ENCODE results near the gene HMG20B. TPM values are rescaled to one million over a fixed set of nuclear protein-coding genes. Genes with fewer than 3 reads are reported as not detected.

HMG20B gene
- total RNA-seq: 100 to 1,000 TPM in 2 of 4 donors, 10 to 100 TPM in 2; 93.3 to 160 (median 105) TPM

DNA sequence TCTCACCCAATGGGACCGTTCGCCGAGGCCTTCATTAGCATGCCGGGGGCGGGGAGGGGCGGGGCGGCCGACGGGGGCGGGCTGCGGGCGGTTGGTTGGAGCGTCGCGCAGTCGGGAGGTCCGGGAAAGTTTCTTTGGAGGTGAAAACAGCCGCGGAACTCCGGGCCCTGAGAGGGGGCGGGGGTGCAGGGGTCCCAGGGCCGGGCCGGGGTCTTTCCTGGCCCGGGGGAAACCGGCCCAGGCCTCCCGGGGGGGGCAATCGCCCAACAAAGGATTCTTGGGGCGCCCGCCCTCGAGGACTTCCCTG, at the start of gene HMG20B:
HMG20B (plus strand) TSS at position 90 of the 307 bp plus-strand sequence. CDS start 366 bp downstream, outside the sequence.
- WGBS, 2 donors: 0% methylated on average over 1 of the region's 30 CpGs; no CpG with 5 or more reads in 1 of the 2 donors
- TF ChIP-seq POLR2A (IDR thresholded peaks at IDR 0.05): peak in 1 of 2 donors; percentile 32
- TF ChIP-seq, protein P1, sequence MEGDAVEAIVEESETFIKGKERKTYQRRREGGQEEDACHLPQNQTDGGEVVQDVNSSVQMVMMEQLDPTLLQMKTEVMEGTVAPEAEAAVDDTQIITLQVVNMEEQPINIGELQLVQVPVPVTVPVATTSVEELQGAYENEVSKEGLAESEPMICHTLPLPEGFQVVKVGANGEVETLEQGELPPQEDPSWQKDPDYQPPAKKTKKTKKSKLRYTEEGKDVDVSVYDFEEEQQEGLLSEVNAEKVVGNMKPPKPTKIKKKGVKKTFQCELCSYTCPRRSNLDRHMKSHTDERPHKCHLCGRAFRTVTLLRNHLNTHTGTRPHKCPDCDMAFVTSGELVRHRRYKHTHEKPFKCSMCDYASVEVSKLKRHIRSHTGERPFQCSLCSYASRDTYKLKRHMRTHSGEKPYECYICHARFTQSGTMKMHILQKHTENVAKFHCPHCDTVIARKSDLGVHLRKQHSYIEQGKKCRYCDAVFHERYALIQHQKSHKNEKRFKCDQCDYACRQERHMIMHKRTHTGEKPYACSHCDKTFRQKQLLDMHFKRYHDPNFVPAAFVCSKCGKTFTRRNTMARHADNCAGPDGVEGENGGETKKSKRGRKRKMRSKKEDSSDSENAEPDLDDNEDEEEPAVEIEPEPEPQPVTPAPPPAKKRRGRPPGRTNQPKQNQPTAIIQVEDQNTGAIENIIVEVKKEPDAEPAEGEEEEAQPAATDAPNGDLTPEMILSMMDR (IDR thresholded peaks at IDR 0.05): no peak
- peaks cover 19 to 20% of the 10 kb centered on the region in 2 donors for H3K4me1 ChIP-seq

DNA sequence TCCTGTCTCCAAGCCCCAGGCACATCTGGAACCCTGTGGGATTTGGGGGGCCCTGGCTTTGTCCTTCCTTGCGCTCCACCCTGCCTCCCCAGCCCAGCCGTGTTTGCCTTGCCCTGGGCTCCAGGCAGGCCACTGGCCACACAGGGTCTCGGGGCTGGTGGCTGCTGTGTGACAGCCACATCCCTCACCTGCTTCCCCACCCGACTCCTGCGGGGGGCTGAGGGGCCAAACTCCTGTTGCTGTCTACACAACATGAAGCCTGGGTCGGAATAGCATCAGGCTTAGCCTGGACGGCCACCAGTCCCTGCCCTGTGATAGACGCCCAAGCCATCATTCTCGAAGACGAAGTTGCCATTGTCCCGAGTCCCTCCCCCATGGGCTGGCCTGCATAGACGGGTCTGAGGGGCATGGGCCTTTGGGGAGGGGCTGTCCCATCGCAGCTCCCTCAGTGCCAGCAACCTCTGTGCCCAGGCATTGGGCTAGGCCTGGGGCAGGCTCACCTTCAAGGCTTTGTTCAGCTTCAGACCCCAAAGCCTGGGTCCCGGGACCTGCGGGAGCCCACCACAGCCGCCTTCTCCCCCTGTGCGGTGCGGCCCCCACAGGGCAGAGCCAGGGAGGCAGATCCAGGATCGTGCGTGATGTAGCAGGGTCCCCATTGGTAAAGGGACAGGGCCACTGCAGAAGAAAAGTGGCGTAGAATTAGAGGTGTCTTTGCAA, 49.2 kb upstream of the HMG20B start:
- TF ChIP-seq, protein P1 (IDR thresholded peaks at IDR 0.05): no peak
- no peak for TF ChIP-seq POLR2A (IDR thresholded peaks at IDR 0.05)
- 95 to 97% methylated on average over 11 to 18 of the region's 21 CpGs for WGBS, 2 donors
- Histone ChIP-seq H3K36me3 (peaks cover 35 to 40% of the 10 kb centered on the region in 2 donors), H3K4me3 (replicated peaks in 1 of 3) (no peak overlapping the region), H3K27me3 (no peaks in the 10 kb centered on the region), H3K9me3 (no peaks in the 10 kb centered on the region), H3K4me1 (peaks cover 0 to 5% of the 10 kb centered on the region in 2 donors), H3K27ac (no peak overlapping the region)
- intact Hi-C loops (cut with DNase I): no loop called here
- no peak for DNase-seq

More for the DNA sequence above, at the start of gene HMG20B:
- H3K27ac ChIP-seq: peak within 1 kb of the TSS in 2 of 3 donors; percentile 53 to 63
- no peaks in the 10 kb centered on the region for H3K36me3 ChIP-seq
- intact Hi-C loops (cut with DNase I): loop anchor here (2.0 to 5.0 kb wide), 2 partner anchors 16 to 54 kb away; partner anchors contain the start of genes CACTIN and MFSD12
- H3K27me3 ChIP-seq: no peaks in the 10 kb centered on the region
- DNase-seq: no peak
- H3K4me3 ChIP-seq (replicated peaks in 1 of 3): peak within 1 kb of the TSS; percentile 83 to 95 (median 85)
- H3K9me3 ChIP-seq: no peaks in the 10 kb centered on the region

DNA sequence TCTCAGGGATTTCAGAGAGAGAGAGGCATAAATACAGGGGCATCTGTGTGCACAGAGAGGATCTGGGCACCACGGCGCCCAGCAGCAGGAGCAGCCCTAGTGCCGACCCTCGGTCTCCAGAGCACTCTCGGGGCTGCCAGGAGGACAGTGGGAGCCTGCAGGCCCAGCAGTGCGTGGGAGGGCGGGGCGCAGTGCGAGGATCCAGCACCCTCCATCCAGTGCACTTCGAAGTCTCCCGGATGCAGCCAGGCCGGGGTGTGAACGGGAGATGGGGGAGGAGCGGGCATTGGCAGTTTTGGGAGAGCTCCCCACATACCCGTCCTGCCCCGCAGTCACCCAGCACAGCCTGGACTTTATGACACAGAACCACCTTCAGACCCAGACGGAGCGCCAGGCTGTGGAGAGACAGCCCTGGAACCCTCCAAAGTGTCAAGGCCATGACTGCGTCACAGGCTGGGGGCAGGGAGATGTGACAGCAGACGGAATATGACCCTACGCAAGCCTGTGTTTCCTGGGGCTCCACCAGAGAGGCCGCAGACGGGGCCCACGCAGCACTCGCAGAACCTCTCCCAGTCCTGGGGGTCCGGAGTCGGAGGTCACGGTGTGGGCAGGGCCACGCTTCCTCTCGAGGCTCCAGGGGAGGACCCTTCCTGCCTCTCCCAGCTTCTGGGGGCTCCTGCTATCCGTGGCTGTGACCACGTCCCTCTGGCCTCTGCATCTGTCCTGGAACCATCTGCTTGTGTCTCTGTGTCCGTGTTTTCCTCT, 48.5 kb upstream of the HMG20B start:
- Histone ChIP-seq H3K27ac (no peak overlapping the region), H3K27me3 (no peaks in the 10 kb centered on the region), H3K9me3 (no peaks in the 10 kb centered on the region), H3K4me3 (replicated peaks in 1 of 3) (no peak overlapping the region), H3K36me3 (peaks cover 35 to 40% of the 10 kb centered on the region in 2 donors), H3K4me1 (no peaks in the 10 kb centered on the region)
- WGBS, 2 donors: 94% methylated on average over 13 to 26 of the region's 33 CpGs
- intact Hi-C loops (cut with DNase I): no loop called here
- no peak for DNase-seq
- TF ChIP-seq, protein P1 (IDR thresholded peaks at IDR 0.05): no peak
- TF ChIP-seq POLR2A (IDR thresholded peaks at IDR 0.05): no peak

DNA sequence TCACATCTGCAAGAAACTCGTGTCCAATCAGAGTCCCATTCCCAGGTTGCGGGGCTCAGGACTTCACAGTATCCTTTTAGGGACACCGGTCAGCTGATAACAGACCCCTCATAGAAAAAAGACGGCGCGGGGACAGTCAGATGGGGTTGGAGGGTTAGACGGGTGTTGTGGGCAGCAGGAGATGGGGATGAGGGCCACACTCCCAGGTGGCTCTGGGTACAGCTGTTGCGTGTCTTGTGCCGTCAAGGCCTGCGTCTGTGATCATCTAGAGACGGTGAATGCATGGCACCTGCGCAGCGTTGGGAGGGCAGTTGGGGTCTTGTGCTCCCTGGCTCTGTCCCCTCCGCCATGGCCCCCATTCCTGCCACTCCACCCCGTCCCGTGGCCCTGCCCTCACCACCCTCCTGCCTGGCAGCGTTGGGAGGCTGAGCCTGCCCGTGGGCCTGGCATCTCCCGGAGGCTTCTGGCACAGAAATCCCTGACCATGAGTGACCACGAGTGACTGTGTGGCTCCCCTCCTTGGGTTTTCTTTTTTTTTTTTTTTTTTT, 47.8 kb upstream of the HMG20B start:
- Histone ChIP-seq H3K27ac (no peak overlapping the region), H3K4me3 (replicated peaks in 1 of 3) (no peak overlapping the region), H3K4me1 (no peaks in the 10 kb centered on the region), H3K27me3 (no peaks in the 10 kb centered on the region), H3K36me3 (peaks cover 35 to 40% of the 10 kb centered on the region in 2 donors), H3K9me3 (no peaks in the 10 kb centered on the region)
- no peak for DNase-seq
- WGBS, 2 donors: 90 to 92% methylated on average over 18 to 20 of the region's 20 CpGs
- TF ChIP-seq, protein P1 (IDR thresholded peaks at IDR 0.05): no peak
- no peak for TF ChIP-seq POLR2A (IDR thresholded peaks at IDR 0.05)
- intact Hi-C loops (cut with DNase I): no loop called here
